Stimulated activated CD8-positive, alpha-beta memory T cell treated with anti-CD3 and anti-CD28 coated beads, Interleukin-7, amount 100 ng/mL, for 24 hours (primary cell): ENCODE data around the gene MLLT6.

Source experiments
- DNase-seq: peaks from one replicate; pipeline ENCODE4 v3.0.0-alpha.2; 2020; ENCODE audit warnings: low read depth

The MLLT6 gene

DNA sequence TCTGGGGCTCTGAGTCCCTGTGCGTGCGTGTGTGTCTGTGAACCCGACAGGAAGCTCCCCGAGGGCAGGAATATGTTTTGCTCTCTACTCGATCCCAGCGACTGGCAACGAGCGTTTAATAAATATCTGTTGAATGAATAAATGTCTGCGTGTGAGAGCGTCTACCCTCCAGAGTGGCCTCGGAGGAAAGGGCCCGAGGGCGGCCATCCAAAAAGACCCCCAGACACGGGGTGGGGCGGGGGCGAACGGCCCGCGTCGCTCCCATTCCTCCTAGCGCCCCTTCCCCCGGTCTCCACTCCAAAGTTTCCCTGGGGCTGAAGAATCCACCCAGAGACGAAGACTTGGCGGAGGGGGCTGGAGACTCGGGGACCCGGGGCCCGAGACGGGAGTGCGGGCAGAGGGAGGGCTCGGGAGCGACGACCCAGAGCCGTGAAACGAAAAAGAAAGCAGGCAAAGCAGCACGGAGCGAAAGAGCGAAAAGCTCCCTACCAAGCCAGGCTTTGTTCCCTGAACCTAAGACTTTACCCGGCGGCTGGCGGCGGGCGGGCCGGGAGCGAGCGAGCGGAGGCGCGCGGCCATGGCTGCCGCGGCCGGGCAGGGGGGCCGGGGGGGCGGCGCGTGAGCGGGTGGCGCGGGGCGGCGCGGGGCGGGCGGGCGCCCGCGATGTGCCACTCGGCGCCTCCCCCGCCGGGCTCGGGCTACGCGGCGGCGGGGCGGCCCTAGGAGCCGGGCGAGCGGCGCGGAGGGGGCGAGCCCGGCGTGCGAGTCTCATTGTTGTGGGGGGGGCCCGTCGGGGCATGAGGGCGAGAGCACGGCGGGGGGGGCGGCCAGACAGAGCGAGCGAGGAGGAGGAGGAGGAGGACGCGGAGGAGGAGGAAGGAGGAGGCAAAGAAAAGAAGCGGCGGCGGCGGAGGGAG, at the start of gene MLLT6:
TSS of gene MLLT6 (plus strand) at position 668 of the 917 bp plus-strand sequence. CDS start 360 bp downstream, outside the sequence.
- DNase-seq = peak; percentile 51

DNA sequence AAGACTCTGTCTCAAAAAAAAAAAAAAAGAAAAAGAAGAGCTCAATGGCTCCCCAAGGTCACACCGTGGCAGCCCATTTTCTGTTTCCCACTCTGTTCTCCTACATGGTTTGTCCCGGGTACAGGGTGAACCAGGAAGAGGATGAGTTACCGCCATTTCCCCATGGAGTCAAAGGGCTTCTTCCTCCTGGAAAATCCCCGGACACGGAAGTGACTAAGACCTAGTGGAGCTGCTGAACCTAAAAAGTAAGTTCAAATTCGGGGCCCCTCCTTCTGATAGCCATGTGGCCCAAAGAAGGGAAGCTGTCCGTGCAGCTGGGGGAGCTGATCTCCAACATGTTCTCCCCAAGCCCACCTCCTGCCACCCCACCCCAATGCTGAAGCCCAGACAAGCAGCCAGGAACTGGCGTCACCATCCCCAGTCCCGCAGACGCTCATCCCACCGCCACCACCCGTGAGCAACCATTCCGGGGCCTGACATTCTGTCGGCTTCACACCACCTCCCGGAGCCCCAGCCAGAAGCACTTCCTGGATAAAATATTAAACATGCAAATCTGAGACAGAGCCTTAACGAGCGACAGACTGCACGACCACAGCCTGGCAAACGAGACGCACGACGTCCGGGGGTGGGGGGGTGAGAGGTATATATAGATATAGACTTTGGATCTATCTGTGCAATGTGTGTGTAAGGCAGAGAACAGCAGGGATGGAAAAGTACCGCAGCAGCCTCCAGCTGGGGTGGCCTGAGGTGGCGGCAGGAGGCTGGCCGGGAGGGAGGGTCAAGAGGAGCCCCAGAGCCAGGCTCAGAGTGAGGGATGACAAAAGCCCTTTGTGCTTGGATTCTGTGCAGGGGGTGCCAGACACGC, 47.9 kb upstream of the MLLT6 start:
- no peak for DNase-seq

DNA sequence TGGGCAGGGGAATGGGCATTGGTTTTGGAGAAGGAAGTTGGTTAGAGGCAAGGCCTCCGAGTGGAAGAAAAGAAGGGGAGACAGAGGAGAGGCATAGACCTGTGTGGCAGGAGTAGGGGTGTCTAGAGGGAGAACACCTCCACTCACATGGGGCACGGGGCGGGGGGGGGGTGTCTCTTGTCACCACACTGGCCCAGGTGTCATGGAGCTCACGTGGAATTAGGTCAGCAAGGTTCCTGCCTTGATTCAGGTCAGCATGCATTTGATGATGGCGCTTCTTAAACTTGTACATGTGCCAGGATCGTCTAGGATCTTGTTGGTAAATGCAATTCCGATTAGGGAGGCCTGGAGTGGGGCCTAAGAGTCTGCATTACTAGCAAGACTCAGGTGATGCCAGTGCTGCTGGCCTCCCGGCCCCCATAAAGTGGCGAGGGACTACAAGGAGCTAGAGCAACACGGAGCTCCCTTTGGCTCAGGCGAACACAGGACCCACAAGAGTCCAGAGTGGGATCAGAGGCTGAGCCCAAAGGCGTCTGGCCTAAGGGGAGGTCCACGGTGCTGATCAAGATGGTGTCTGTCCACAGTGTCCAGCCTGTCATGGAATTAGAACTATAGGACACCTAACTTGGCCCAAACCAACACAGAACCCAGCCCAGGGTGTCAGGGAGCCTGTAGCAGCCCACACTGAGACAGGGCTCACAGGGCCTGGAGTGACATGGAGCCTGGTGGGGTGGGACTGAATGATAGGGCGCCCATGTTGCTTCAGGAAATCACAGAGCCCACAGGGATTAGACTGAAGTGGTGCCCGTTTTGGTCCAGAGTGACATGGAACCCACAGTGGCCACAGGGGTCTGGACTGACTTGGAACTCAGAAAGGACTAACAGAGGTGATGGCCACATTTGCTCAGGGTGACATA, 47.0 kb upstream of the MLLT6 start:
- DNase-seq = no peak

DNA sequence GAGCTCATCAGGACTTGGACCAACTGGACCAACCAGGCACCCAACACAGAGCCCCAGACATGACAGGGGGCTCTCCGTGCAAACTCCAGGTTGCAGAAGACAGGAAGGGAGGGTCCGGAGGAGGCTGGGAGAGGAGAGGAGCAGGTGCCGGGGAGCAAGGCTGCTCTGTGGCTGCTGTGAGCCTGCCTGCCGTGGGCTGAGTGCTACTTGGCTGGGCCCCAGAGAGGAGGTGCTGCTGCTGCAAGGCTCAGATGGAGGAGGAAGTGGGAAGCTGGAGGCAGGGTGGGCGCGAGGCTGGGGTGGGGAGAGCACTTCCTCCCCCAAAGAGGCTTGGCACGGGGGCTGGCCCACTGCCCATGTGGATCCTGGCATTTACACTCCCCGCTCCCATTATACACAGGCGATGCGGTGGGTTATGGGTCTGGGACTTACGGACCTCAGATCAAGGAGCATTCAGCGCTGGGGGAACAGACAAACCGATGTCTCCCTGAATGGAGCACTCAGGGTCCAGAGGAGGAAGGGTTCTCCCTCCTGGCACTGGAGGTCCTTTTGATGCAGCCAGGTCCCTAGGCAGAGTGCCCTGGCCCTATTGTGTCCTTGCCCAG, 46.2 kb upstream of the MLLT6 start:
- no peak for DNase-seq

DNA sequence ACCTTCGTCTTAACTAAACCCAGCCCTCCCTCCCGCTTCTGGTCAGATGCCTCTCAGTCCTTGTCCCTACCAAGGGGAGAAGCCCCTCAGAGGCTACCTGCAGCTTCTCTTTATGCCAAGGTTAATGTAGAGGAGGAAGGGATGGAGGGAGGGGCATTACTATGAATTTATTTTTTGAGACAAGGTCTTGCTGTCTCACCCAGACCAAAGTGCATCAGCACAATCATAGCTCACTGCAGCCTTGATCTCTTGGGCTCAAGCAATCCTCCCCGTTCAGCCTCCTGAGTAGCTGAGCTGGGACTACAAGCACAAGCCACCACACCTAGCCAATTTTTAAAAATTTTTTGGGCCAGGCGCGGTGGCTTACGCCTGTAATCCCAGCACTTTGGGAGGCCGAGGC, 45.7 kb upstream of the MLLT6 start:
- no peak for DNase-seq

DNA sequence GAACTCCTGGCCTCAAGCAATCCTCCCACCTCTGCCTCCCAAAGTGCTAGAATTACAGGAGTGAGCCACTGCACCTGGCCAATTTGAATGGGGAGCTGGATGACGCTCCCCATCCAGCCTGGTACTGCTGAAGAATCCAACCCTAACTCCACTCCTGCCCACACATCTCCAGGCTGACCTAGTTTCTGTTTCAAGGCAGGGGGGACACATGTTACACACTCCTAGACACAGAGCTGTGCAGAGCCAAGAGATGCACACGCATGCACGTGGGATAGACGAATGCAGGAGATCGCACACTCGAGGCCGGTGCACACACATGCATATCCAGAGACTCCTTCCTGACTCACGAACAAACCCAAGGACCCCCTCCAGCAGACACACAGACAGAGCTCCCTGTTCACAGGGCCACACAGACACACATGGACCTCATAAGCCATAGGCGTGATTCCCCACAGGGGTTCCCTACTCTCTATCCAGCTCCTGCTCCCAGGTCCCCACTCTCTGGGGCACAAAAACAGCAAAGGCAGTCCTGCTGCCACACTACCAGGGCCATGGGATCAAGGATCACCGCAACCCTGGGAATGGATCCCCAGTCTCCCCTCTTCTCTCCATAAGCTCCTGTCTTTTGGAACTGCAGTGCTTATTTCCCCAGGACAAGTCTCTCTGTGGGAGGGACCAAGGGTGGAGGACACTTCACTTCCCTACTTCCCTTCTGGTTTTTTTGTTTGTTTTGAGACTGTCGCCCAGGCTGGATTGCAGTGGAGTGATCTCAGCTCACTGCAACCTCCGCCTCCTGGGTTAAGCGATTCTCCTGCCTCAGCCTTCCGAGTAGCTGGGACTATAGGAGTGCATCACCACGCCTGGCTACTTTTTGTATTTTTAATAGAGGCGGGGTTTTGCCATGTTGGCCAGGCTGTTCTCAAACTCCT, 44.7 kb upstream of the MLLT6 start:
- DNase-seq = no peak

DNA sequence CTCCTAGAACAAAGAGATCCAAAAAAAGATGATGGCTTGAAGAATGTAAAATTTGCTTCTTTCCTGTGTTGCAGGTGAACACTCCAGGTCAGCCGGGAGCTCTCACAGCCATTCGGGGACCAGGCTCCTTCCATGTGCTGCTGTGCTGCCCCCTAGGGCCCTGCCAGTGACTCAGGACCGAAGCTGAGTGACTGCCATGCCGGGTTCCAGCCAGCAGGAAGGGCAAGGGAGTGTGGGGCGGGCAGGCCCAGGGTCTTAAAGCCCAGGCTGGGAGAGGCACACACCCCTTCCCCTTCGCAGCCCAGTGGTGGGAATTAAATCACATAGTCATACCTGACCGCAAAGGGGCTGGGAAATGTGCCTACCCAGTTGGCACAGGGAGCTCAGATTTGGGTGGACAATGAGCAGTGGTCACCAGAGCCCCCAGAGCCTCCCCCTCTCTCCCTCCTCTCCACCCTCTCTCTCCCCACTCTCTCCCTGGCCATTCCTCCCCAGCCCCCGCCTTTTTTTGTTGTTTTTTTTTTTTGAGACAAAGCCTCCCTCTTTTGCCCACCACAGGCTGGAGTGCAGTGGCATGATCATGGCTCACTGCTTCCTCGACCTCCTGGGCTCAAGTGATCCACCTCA, 41.8 kb upstream of the MLLT6 start:
- no peak for DNase-seq

DNA sequence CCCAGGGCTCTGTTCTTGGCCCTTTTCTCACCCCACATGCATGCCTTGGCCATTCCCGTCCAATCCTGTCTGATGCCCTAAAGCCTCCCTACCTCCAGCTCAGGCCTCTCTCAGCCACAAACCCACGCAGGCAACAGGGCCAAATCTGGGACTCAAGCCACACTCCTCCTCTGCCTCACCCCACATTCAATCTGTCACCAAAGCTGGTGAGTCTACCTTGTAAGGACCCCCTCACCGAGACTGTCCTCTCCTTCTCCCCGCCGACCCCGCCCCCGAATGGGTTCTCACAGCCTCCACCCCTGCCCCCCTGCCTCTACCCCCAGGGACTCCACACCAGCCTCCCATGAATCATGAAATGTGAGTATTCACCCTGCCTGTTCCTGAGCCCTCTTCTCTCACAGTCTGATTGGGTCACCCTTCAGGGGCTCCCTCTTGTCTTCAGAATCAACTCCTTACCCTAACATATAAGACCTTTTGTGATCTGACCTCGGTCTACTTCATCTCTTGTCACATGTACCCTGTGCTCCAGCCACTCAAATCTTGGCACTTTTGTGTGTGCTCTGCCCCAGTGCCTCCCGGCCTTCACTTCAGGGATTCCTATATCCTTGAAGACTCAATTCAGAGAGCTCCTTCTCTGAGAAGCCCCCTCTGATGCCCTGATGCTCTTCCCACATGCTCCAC, 41.0 kb upstream of the MLLT6 start:
- DNase-seq = no peak

DNA sequence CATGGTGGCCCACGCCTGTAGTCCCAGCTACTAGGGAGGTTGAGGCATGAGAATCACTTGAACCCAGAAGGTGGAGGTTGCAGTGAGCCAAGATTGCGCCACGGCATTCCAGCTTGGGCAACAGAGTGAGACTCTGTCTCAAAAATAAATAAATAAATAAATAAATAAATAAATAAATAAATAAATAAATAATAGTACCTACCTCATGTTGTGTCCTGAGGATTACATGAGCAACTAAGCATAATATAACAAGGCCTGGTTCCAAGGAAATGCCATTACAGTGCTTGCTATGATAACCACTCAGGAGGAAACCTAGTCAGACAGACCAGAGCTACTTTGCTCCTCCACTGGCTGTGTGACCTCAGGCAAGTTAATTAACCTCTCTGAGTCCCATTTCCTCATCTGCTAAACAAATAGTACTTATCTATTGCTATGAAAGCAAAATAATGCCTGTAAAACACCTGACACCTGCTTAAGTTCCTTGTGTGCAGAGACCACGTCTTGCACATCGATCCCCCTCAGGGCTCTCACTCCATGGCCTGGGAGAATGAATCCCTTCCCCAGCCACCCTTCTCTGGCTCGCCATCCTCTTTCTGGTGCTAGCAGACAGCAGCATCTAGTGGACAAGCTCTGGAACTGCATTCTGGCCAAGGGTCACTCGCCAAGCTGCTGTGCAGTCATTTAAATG, 37.8 kb upstream of the MLLT6 start:
- no peak for DNase-seq

DNA sequence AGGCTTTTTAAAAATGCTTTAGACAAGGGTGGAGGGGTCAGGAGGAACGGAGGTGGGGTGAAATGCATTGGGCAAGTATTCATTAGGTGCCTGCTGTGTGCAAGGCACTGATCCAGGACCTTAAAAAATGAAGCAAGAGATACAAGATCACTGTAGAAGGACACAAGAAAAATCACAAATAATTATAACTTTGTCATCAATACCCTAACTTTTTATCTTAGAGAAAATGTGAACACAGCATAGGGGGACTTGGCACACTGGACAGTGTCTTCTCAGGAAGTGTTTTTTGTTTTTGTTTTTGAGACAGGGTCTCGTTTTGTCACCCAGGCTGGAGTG, 37.3 kb upstream of the MLLT6 start:
- no peak for DNase-seq

DNA sequence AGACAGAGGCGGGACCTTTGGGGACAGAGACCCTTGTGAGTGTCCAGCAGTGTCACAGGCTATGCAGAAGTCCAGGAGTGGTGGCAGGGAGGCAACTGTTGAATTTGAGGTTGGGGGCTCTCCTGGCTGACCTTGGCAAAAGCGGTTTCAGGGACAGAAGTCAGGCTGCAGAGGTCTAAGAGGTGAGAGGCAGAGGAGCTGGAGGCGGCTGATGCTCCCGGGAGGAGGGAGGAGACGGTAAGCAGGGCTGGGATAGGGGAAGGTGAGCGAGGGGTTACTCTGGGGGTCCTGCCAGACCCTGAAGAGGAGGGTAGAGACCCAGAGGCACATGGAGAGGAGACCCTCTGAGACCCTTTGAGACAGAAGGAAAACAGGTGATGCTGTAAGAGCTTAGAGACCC, 35.6 kb upstream of the MLLT6 start:
- DNase-seq = no peak

DNA sequence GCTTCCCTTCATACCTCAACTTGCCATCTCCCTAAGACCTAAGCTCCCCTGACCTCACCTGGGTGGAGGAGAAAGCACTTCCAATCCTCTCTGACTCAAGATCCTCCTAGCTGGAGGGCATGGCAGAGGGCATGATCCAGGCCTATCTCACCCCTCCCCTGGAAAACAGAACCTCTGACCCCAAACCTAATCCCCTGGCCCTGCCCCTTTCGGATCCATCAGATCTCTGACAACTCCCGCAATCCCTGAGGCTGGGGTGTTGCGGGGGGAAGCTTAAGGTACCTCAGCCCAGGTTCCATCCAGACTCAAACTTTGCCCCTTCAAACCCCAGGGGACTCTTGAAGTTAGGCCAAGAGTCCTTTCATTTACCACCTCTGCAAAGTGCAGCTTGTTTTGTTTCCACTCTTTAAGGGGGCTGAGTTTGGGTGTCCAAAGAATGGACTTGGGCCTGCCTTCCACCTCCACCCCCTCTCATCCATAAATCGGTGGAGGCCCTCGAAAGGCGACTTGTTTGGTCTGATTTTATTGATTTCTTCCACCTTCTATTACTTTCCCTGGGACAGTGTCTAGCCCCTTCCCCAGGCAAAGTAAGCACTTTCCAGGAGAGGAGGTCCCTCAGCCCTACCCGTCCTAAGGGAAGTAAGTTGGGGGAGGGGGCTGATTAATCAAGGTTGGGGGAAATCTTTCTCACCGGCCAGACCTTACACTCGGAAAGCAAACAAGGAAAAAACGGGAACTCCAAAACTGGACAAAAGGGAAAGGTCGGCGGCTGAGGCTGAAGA, 32.9 kb upstream of the MLLT6 start:
- no peak for DNase-seq

DNA sequence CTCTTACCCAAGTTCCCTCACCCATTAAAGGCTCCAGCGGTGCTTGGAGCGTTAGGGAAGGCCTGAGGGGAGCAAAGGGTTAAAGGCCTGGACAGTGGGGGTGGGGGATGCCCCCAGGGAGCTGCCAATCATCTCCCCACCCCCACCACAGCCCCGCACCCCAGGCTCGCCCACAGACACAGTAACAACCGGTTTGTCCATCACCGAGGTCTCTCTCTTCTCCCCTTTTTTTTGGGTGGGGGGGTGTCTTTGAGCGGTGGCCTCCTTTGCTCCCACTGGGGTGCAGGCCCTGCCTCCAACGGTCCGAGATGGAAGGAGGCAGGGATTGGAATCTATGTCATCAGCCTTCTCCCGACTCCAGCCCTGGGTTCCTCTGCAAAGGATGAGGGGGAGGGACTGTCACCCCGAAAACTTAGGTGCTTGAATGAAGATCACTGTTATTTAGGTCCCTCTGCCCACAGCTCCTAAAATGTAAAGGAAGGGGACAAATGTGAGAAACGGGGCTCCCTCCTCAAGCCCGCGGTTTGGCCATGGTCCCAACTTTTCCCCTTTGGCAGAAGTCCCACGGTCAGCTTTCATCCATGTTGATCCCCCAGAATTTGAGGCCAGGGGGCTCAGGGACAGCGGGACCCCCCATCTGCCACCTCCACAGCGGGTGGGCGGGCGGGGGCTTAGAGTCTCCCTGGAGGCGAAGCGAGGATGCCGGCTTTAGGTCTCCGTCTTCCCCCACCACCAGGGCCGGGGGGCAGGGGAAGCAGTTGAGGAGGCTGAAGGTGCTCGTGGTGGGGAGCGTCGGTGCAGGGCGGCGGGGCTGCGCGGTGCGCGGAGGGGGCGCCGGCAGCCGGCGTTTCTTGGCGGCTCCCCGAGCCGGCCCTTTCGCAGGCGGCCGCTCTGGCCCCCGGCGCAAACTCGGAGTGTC, 32.0 kb upstream of the MLLT6 start:
- DNase-seq = no peak

DNA sequence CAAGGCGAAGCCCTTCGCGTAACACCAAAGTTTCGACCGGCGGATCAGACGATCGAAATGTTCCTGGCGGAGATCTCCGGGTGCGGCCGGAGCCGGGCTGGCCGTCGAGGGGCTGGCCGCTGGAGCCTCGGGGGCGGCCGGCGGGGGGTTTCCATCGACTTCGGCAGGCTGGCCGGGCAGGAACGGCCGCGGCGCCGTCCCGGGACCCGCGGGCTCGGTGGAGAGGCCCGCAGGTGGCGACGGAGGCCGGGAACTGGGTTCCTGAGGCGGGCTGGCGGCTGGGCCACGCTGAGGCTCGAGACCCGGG, 31.4 kb upstream of the MLLT6 start:
- DNase-seq = no peak

DNA sequence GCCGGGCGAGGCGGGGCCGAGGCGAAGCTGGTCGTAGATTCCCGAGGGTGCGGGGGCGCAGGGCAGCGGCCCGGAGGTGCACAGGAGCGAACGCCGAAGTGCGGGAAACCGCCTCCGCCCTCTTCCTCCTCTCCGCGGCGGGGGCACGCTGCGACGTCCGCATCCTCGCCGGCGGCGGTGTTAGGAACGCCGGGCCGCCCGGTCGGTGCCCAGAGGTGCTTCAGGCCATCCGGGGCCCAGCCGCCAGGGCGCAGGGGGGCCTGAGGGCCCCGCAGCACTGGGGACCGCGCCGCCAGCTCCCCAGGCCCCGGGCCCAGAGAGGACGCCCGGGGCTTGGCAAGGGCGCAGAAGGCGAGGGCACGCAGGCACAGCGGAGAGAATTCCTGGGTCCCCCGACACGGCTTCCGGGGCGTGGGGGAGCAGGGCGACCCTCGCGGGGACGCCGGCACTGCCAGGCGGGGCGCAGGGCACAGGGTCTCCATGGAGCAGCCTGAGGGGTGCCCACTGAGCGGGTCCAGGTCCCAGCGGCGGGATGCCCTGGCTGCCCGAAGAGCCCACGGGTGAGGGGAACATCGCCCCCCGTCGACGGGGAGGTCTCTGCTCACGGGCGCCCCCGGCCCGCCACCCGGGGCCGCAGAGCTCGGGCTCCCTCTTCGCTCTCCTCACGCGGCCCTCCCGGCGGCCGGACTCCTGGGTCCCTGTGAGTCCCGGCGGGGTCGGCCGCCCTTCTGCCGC, 30.9 kb upstream of the MLLT6 start:
- DNase-seq = no peak
